T-helper 9 cell (primary cell): Measurements from ENCODE around the gene MPC1.

Experiments
- DNase-seq: peaks from one replicate; pipeline ENCODE4 v3.0.0-alpha.2; 2020

The MPC1 gene

DNA sequence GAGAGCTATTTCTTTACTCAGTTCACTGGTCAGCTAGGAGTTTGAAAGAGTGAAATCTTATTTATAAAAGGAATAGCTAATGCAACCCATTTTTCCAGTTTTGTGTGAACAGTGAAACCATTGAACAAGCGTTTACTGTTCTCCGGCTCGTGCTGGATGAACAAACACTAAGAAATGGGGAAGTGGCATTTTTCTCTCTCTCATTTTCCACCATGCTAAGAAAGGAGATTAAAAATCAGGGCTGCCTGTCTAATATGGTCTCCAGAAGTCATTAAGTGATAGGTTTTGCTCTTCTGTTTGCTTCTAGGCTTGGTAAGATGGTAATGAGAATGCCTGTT, 39.6 kb downstream of the MPC1 start:
- DNase-seq: no peak

DNA sequence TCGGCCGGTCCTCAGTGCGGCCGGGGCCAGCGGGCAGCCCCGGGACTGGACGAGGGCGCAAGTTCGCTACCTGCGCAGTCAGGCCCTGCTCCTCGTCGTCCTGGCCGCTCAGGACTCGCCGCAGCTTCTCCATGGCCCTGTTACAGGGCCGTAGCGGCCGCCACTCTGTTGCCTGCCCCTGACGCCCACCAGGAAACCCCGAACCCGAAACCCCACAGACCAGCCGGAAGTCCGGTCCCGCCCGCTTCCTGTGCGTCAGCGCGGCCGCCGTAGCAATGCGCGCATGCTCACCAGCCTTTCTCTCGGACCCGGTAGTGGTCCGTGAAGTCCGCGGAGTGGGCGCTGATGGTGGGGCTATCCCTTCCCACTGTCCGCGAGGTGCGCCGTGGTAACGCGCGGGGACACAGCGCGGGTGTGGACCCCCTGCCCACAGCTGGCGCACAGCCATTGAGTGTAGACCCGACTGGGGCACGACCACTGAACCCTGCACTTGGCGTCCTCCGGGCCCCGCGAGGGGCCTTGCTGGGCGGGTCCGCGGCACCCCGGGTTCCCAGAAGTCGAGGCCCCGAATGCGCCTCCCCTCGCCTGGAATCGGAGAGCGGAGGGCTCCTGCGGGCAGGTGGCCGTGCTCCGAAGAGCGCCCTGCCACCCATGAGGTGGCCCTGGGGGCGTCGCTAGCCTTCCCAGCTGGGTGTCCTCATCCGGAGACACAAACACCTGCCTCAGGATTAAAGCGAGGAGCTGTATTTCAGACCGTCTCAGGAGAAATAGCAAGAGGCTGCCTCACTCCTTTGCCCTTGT, 40.2 kb downstream of the MPC1 start, which contains the start of gene SFT2D1:
Gene SFT2D1 (minus strand): TSS at position 197 of the 801 bp plus-strand sequence. CDS start 64 bp downstream, at position 133.
- peak; percentile 37 for DNase-seq

DNA sequence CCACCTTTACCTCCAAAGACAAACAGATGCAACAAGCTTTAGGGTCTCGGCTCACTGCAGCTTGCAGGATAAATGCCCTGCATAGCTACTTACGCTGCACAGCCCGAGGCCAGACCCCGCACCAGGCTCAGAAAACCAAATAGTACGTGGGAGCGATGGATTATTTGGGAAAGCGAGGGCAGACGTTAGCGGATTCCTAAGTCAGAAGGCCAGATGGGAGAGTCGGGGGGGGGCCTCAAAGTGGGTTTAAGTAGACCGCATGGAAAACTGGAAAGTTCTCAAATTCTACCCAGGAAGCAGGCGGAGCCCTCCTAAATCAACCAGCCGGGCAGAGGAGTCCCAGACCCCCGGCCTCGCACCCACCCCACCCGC, 40.8 kb downstream of the MPC1 start:
- DNase-seq: no peak

DNA sequence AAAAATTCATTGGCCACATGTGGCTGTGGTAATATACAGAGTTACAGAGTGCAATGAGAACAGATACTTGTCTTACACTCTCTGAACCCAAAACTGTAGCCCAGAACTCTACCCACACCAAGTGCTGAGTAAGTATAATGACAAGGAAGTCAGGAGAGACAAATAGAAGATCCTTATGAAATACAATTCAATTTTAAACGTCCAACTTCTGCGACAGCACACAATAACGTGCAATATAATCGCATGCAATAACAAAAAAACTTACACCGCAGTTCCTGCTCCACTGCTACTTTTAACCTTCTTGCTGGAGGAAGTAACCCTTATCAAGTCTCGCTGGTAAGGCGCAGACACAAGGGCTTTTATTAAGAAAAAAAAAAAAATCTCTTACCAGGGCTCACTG, 41.3 kb downstream of the MPC1 start:
- DNase-seq: no peak

DNA sequence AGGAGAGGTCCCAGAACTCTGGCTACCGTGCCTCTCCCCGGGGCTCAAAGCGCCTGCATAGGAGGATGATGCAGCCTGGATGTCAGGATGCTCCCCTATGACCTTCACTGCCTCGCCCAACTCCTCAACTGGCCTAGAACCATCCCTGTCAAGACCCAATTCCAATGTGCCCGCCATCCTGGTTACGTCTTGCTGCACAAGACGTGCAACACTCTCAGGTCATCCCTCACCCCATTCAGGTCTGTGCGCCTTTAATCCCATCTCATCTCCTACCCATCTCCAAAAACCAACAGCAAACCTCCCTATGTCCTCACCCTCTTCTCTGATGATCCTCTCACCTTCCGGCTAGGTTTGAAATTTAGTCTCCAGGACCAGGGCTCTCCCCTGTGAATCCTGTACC, 43.9 kb downstream of the MPC1 start:
- no peak for DNase-seq

DNA sequence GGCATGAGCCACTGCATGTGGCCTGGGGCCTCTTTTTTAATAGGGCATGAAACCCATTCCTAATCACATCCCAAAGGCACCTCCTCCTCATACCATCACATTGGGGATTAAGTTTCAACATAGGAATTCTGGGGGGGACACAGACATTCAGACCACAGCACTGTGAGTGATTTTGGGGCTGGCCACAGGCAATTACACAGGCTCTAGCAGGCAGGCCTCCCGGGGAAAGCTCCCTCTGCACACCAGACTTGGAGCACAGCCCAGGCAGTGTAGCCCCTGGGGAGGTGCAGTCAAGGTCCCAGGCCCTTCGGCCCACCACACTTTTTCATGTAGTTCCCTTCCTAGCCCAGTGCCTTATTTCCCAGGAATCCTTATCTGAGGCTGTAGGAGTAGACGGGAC, 45.9 kb downstream of the MPC1 start:
- no peak for DNase-seq

DNA sequence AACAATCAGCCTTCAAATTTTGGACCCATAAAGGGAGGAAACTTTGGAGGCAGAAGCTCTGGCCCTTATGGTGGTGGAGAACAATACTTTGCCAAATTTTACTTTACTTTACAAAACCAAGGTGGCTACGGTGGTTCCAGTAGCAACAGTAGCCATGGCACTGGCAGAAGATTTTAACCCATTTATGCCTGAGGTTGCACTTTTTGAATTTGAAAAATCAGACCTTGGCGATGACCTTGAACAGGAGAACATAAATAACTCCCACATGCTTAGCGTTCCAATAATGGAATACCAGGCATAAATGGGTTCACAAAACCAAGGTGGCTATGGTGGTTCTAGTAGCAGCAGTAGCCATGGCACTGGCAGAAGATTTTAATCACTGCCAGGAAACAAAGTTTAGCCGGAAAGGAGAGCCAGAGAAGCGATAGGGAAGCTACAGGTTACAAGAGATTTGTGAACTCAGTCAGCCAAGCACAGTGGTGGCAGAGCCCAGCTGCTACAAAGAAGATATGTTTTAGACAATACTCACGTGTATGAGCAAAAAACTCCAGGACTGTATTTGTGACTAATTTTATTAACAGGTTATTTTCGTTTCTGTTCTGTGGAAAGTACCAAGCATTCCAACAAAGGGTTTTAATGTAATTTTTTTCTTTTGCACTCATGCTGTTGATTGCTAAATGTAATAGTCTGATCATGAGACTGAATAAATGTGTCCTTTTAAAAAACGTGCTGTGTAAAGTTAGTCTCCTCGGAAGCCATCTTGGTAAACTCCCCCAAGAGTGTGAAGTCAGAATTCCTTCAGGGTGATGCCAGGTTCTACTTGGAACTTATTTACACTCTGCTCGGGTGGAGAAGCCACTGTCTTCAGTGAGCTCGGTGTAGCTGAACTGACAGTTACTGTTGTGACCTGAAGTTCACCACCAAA, 47.1 kb downstream of the MPC1 start:
- DNase-seq: no peak

DNA sequence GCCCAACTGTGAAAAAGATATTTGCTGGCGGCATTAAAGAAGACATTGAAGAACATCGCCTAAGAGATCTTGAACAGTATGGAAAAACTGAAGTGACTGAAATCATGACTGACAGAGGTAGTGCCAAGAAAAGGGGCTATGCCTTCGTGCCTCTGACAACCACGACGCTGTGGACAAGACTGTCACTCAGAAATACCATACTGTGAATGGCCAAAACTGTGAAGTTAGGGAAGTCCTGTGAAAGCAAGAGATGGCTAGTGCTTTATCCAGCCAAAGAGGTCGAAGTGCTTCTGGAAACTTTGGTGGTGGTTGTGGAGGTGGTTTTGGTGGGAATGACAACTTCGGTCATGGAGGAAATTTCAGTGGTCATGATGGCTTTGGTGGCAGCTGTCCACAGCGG, 47.9 kb downstream of the MPC1 start:
- DNase-seq: no peak

DNA sequence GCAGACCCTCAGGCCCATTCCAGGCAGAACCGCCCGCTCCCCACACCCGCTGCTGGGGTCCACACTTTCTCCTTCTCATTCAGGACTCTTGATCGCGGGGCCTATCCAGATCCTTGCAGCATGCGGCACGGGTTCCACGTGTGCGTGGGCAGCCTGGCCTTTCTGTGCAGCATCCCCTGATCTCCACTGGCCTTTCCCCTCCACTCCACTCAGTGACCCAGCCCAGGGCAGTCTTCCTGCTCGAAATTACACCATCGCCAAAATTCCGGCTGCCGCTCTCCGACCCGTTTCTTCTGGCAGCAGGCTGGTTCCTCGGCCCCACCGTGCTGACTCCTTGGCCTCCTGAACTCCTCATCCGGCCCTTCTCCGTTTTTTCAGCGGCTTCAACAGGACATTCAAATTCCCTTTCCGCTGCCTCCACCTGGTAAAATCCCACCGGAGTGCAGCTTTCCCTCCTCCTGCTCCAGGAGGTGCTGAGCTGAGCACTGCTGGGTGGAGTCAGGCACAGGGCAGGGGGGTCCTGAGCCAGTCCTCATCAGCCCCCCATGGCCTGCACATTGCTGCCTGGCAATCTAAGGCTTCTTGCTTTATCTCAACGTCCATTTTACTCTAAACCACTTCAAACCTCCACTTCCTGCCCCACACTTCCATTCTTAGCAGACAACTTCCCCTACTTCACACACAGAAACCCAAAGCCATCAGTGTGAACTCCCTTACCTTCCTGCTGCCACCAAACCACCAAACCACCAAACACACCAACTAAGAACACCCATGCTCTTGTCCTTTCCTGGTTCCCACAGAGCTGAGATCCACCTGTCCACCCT, 49.4 kb downstream of the MPC1 start:
- DNase-seq: peak; percentile 4

DNA sequence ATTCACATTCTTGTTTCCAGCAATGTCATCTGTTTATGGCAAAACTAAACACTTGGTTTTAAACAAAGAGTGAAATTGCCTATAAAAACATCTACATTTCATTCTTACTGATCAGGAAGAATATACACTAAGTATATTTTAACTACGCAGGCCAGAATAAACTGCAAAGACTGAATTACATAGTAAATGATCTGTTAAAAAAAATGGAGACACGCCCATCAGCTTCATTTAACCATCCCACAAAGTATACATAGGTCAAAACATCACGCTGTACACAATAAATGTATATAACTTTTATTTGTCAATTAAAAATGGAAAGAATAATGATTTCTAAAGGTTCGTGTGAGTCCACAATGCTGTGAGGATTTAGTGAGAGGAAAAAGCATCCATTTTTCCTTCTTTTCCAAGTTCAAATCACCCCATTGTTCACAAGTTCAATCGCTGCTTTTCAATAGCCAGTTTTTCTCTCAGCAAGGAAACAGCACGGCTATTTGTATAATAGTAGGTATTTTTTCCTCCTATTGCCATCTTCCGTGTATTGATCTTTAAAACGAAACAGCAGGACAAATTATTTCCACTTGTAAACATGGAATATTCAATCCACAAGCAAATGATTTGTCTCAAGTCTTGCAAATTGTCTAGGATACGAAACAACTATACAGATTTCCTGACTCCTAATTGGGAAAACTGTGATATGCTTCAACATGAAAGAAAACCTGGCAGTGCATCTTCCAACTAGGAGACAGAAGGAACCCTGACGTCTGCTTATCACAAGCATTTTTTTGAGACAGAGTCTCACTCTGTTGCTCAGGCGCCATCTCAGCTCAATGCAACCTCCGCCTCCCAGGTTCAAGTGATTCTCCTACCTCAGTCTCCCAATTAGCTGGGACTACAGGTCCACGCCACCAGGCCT, 51.0 kb downstream of the MPC1 start:
- no peak for DNase-seq

DNA sequence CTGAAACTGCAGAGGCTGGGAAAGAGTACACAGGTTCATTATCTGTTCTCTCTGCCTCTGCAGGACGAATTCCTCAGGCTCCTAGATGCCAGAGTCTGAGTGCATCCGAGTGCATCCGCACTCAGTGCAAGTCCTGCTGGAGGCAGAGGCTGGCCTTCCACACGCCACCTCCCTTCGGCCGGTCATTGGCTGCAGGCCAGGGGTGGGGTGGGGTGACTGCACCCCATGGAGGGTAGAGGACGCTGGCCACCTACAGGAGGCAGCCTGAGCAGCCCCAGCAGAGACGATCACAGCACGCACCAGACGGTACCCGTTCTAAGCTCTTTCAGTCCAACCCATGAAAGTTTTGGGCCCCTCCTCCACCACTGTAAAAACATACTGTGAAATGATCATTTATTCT, 52.1 kb downstream of the MPC1 start:
- no peak for DNase-seq

DNA sequence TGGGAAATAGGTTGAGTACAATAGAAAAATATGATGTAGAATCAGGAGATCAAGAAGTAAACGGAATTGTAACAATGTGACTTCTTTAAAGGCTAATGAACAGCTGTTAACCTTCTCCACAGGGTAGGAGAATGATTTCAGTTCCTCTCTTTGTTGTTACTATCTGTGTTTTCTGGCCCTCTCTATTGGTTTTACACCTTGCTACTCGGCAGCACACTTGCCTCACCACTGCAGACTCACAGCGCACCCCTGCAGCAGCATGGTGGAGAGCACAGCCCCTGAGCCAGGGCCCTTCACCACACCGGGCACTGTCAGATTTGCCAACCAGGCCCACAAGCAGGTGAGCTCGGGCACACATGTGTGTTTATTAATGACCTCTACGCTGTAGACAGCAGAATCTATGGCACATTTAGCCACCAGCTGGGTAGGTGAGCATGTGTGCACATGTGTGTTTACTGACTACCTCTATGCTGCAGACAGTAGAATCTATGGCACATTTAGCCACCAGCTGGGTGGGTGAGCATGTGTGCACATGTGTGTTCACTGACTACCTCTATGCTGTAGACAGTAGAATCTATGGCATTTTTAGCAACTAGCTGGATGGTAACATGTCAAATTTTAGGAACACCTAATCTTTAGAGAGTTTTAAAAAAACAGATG, 57.2 kb downstream of the MPC1 start:
- no peak for DNase-seq

DNA sequence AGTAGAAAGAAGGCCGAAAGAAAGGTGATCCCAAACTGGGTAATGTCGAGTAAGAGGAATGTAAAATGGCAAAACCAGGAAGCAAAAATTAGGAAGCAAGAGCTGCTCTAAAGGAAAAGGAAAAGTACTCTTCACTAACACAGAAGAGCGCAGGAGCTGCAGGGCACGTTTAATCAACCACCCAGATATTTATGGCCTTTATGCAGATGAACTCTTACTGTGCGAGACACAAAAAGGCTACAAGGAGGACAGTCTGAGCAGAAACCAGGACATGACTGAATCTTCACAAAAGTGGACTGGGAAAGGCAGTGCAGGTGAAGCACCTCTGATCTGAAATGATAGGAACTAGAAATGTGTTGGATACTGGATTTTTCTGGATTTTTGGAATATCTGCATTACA, 59.3 kb downstream of the MPC1 start:
- DNase-seq: no peak

DNA sequence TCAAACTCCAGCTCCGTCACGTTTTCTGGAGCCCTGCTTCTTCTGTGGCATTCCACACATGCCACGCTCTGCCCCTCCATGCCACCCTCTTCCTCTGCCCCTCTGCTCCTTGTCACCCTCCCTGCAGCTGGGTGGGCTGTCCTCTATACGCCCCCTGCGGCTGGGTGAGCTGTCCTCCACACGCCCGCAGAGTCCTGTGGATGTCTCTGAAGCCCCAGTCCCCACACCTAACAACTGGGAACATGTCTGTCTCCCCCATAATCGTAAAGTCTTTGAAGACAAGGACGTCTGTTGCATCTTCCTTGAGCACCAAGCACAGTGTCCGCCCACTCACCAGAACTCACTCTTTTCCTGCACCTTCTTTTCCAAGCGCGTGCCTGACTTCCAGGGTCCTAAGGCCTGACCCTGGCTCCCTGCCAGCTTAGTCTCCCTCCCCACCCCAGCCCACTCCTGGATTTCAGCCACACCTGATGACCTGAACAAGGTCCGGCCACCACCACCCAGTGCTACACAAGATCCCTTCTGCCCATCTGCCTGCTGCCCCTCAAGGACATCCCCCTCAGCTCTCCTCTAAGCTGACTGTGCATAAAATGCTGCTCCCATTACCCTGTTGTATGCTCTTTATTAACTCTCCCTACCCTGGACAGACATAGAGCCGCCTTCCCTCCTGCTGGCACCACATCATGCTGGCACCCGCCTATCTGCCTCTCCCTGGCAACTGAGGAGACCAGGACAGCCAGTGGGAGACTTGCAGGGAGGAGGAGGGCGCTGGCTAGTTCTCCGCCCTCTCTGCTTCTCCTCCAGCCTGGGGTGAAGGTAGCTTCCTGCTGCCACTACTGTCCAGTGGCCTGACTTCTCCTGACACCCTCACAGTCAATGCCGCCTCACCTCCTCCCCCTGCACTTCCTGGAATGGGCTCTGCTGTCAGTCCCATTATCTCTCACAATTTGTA, 63.8 kb downstream of the MPC1 start:
- DNase-seq: no peak

DNA sequence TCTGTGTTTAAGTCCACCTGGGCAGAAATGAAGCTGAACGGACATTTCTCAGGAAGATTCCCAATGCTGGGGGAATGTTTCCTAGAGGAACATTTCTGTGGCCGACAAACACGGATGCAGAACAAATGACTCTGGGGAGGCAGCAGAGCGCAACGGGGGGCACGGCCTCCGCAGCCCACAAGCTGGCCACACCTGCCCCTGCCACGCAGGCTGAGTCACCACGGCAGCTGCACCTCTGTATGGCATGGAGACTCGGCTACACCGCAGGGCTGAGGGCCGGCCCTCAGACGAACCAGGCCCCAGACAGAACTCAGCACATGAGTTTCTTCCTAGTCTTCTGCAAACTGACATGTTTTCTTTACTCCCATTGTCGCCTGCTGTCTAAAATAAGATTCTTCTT, 64.5 kb downstream of the MPC1 start:
- DNase-seq: no peak

DNA sequence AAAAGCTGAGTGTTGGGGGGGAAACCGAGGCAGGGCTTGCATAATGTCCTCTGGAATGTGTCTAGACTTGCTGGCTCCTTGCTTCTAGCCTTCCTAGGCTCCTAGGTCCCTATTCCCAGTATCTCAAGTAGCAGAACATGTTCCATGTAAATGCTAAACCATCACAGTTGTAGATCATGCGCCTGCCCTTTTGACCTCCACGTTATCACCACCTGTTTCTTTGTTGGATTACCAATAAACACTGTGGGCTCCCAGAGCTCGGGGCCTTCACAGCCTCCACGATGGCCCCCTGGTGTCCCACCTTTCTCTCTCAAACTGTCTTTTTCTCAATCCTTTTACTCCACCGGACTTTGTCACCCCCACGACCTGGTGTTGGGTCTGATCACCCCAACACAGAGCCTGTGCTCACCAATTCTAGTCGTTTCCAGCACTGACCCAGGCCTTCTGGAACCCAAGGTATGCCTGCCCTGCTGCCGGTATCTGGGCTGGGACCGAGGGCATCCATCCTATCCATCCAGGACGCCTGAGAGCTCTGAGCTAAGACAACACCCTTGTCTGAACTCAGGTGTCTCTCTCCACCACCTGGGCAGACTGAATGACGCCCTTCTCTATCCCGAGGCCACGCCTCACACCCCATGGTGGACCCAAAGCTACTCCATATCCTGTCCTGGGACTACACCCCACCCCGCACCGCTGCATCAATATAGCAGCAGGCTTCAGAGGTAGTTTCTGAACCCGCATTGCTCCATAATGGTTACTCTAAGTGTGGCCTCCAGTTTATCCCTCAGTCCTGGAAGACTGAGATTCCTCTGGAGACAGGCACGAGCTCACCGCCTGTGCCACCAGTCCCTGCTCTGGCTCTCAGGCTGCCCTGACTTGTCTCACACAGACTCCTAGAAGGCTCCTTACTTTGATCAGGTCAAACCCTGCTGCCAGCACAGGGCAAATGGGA, 65.2 kb downstream of the MPC1 start:
- DNase-seq: no peak

DNA sequence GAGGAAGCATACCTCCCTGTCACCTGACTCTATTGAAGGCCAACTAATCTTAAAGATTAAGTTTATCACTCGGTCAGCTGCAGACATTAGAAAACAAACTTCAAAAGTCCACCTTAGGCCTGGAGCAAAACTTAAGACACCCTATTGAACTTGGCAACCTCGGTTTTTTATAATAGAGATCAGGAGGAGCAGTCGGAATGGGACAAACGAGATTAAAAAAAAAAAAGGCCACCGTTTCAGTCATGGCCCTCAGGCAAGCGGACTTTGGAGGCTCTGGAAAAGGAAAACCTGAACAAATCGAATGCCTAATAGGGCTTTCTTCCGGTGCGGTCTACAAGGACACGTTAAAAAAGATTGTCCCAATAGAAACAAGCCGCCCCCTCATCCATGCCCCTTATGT, 67.3 kb downstream of the MPC1 start:
- DNase-seq: no peak
